Activated naive CD4-positive, alpha-beta T cell treated with anti-CD3 and anti-CD28 coated beads, Interleukin-2, amount 10 ng/mL, durations not matched to agents 7 days and 5 days (primary cell): Measurements from ENCODE around the gene CTDSPL.

Experiments used
- CTCF ChIA-PET: fragments of 350-600 bp; sonication (Branson Sonifier 250); formaldehyde crosslinking; loops from one replicate; lab custom pipeline; 2021; ENCODE audit warnings: antibody characterized with exemption; lab: Charles Lee
- DNase-seq: peaks from one replicate; pipeline ENCODE4 v3.0.0-alpha.2; 2020
- H3K27ac Mint-ChIP-seq: one replicate; pipeline ENCODE4 v1.8.0; 2021; ENCODE audit warnings: mild to moderate bottlenecking, moderate library complexity, mixed read lengths
- H3K27me3 Mint-ChIP-seq: one replicate; pipeline ENCODE4 v1.8.0; 2021; ENCODE audit warnings: mild to moderate bottlenecking, mixed read lengths
- H3K36me3 Mint-ChIP-seq: one replicate; pipeline ENCODE4 v1.8.0; 2021; ENCODE audit warnings: mixed read lengths
- H3K4me1 Mint-ChIP-seq: one replicate; pipeline ENCODE4 v1.8.0; 2021; ENCODE audit warnings: mixed read lengths
- H3K4me3 Mint-ChIP-seq: one replicate; pipeline ENCODE4 v1.8.0; 2021; ENCODE audit warnings: mild to moderate bottlenecking, moderate library complexity, mixed read lengths
- H3K9me3 Mint-ChIP-seq: one replicate; pipeline ENCODE4 v1.8.0; 2021; ENCODE audit warnings: mixed read lengths

CTDSPL gene

DNA sequence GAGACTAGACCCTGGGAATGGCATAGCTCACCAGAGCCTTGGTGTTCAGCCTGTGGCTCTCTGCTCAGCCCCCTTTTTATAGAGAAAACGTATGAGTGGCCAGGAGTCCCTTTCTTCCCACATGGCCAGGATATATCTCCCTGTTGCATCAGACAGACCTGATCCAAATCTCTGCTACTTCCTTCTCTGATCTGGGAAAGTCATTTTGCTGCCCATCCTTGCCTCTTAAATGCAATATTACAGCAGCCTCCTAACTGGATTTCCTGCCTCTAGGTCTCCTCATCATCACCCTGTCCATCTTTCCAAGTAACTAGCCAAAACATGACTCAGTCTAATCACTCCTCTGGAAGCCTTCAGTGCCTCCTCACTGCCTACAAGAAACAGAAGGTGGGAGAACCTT lies 42.9 kb downstream of the CTDSPL start:
- Mint-ChIP-seq H3K9me3 (no peaks in the 10 kb centered on the region), H3K36me3 (no peaks in the 10 kb centered on the region), H3K4me3 (no peak overlapping the region), H3K27ac (no peak overlapping the region), H3K27me3 (peaks cover 21% of the 10 kb centered on the region), H3K4me1 (peaks cover 32% of the 10 kb centered on the region)
- DNase-seq = no peak
- CTCF ChIA-PET = interaction anchor here (1.4 to 3.0 kb wide), 2 partner anchors 49 to 70 kb away, joined by 3 to 10 read pairs; no protein-coding TSS in a partner anchor

DNA sequence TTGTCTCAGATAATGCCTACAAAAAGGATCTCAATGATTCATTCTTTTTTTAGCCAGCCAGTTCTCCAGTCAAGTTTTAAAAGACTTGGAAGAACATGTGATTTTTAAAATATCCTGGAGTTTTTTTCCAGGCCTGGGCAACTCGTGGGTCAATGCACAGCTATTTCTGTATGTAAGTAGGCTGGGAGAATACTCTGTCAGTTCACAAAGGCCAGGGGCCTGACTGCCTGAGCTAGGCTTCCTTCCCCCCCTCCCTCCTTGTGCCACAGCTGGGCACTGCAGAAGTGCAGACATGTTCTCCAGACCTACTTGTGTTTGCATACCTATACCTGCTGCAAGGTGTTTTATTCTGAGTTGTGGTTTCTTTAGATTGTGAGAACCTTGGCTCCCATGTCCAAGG lies 43.7 kb downstream of the CTDSPL start:
- Mint-ChIP-seq H3K9me3 (no peaks in the 10 kb centered on the region), H3K4me1 (peaks cover 32% of the 10 kb centered on the region), H3K27ac (no peak overlapping the region), H3K4me3 (no peak overlapping the region), H3K36me3 (no peaks in the 10 kb centered on the region), H3K27me3 (peaks cover 21% of the 10 kb centered on the region)
- DNase-seq = no peak
- CTCF ChIA-PET = interaction anchor here (0.8 to 1.4 kb wide), 2 partner anchors 62 to 69 kb away, joined by 3 read pairs; no protein-coding TSS in a partner anchor

DNA sequence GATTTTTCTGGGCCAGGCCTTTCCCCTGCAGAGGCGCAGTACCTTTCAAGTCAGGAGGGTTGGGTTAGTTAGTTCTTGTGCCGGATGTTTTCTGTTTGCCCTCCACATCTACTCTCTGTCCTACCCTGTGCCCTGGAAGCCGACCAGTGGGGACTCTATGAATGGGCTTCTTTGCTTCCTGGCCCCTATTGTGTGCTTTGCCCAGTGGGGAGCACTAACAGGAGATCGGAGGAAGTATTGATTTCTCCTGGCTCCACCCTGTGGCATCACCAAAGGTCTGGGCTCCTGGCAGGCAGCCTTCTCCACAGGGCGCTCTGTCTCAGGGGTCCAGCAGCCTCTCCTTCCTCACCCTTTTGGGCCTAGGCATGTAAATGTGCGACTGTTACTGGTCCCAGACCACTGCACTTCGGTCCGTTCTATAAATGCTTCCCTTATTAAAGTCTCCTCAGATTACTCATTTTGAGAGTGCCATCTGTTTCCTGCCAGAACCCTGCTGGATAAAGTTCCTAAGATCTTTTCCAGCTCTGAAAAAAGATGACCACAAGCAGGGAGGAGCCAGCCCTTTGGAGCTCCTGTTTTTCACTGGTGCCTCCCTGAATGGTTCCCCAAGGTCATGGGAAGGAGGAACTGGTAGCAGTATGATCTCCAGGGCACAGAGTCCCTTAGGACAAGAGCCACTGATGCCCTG lies 44.5 kb downstream of the CTDSPL start:
- Mint-ChIP-seq H3K27ac (no peak overlapping the region), H3K27me3 (peaks cover 24% of the 10 kb centered on the region), H3K4me1 (peaks cover 32% of the 10 kb centered on the region), H3K9me3 (no peaks in the 10 kb centered on the region), H3K4me3 (no peak overlapping the region), H3K36me3 (no peaks in the 10 kb centered on the region)
- CTCF ChIA-PET = interaction anchor here (0.7 to 1.4 kb wide), 5 partner anchors 10 to 133 kb away, joined by 3 to 5 read pairs (median 3); partner anchors contain the start of gene DLEC1
- no peak for DNase-seq

DNA sequence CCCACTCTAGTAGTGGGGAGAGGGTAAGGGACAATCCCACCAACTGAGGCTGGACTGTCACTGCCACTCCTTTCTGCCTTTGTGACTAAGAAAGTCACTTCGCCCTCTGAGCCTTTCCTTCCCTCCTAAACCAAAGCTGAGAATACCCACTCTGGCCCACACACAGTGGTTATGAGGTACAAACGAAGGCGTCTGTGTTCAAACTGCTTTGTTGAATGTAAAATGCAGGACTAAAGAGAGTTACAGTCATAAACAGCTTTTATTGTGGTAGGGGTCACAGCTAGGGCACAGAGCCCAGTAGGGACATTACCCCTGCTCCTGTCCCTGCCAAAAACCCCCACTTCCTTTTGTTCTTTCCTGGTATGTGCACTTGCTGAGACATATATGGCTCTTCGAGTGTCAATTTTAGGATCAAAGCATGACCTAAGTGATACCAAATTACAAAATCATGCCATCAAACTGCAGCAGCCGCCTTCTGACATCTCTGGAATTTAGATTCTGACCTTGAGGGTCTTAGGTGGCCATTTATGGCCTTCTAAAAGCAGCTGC lies 45.1 kb downstream of the CTDSPL start:
- Mint-ChIP-seq H3K4me3 (no peak overlapping the region), H3K9me3 (no peaks in the 10 kb centered on the region), H3K27ac (no peak overlapping the region), H3K36me3 (no peaks in the 10 kb centered on the region), H3K27me3 (peaks cover 26% of the 10 kb centered on the region), H3K4me1 (peaks cover 32% of the 10 kb centered on the region)
- DNase-seq = no peak
- CTCF ChIA-PET = interaction anchor here (0.7 to 1.2 kb wide), 3 partner anchors 9 to 132 kb away, joined by 3 to 5 read pairs (median 4); partner anchors contain the start of gene DLEC1

DNA sequence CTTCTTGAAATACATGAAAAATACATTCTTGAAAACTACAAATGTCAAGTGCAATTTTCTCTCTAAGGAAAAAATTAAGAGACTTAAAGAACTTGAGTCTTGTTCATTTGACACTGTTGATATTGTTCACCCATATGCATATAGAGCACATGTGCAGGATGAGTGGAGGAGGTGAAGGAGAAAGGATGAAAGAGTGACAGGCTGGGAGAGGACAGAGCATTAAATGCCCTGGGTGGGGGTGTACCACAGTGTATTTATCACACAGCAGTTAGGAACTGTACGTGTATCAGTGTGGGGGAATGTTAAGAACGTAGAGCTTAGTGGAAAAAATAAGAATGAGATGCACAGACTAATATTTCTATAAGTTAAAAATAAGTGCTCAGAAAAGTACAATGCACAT lies 45.7 kb downstream of the CTDSPL start:
- no peak overlapping the region for H3K4me3 Mint-ChIP-seq
- no peak for DNase-seq
- peaks cover 25% of the 10 kb centered on the region for H3K27me3 Mint-ChIP-seq
- H3K9me3 Mint-ChIP-seq = no peaks in the 10 kb centered on the region
- CTCF ChIA-PET = no interaction called here
- H3K36me3 Mint-ChIP-seq = no peaks in the 10 kb centered on the region
- no peak overlapping the region for H3K27ac Mint-ChIP-seq
- peaks cover 32% of the 10 kb centered on the region for H3K4me1 Mint-ChIP-seq

DNA sequence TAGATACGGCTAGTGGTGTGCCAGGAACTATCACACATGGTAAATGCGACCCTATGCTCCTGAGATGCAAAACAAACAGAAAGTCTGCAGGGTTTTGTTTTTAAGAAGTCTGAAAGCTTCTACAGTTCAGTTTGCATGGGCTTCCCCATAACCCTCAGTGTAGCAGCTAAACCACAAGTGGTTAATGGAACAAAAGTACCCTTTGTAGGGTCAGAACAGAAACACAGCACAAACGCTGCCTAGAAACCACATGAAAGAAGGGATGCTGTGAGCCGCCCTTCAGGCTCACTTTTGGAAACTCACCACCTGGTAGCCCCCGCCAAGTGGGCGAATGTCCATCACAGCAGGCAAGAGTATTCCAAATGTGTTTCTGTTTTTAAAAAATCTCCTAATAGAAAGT lies 46.2 kb downstream of the CTDSPL start:
- Mint-ChIP-seq H3K9me3 (no peaks in the 10 kb centered on the region), H3K36me3 (no peaks in the 10 kb centered on the region), H3K4me3 (no peak overlapping the region), H3K27me3 (peaks cover 22% of the 10 kb centered on the region), H3K27ac (no peak overlapping the region), H3K4me1 (peaks cover 27% of the 10 kb centered on the region)
- no peak for DNase-seq
- CTCF ChIA-PET = interaction anchor here (1.0 kb wide), 1 partner anchor 59 kb away, joined by 3 read pairs; no protein-coding TSS in a partner anchor

DNA sequence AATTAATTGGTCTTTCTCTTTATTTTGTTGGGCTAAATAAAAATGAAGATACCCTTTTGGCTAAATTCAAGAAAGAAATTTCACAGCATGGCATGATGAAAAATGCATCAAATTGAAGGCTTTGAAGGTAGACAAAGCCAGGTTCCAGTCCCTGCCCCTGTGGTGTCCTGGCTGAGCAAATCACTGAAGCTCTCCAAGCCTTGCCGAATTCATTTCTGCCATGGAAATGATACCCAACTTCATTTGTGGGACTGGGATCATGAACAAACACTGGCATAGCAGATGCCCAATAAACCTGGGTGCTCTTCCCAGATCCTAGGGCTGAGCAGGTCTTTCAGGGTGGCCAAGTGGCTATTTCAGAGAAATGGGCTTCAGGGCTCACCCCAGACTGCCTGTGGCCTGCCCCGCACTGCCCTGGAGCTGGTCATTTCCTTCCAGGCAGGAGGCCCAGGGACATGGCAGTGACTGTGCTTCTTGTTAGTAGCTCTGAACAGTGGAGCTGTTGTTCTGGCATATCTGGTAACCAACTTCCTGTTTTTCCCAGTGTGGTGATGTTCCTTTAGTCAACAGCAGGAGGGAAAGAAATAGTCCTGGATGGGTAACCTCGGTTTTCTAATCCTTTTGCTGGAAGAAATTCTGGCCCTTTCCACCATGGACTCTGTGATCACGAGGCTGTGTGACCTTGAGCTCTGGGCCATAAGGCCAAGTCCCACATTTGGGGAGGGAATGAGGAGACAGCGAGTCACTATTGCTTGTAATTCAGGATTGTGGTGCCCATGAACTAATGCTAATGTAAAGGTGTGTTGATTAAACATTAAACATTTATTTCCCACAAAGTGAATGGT lies 47.6 kb downstream of the CTDSPL start:
- DNase-seq = no peak
- Mint-ChIP-seq H3K27ac (no peak overlapping the region), H3K27me3 (peaks cover 22% of the 10 kb centered on the region), H3K9me3 (no peaks in the 10 kb centered on the region), H3K4me1 (peaks cover 25% of the 10 kb centered on the region), H3K36me3 (no peaks in the 10 kb centered on the region), H3K4me3 (no peak overlapping the region)
- CTCF ChIA-PET = interaction anchor here (1.0 to 1.1 kb wide), 3 partner anchors 9 to 58 kb away, joined by 3 read pairs; no protein-coding TSS in a partner anchor

DNA sequence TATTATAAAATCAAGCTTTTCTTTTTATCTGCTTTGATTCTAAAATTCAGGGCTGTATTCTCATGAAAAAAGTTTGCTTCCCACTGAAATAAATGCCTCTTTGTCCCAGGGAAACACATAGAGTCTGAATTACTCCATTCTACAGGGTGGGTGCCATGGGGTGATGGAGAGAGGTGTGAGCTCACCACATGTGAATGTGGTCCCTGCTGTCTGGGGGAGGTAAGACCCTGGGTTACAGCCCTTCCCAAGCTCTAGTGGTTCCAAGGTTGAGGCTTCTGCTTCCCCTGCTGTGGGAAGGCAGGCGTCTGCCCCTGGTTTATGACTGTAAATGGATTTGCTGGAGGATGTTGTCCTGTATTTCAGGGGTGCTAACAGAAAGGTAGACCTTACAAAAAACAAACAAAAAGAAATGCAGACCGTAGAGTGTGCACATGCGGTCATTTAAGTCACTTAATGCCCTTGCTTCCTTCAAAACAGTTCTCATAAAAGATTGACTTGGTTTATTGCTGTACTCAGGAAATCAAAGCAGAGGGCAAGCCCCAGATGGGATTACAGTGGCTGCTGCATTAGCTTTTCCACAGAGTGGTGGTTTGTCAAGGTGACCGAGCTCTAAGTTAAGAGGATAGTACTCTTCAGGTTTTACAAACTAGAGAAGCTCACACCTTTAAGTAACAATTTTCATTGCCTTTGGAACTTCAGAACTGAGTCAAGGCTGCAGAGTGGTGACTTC lies 49.2 kb downstream of the CTDSPL start:
- CTCF ChIA-PET = interaction anchor here (0.7 to 1.3 kb wide), 5 partner anchors 27 to 58 kb away, joined by 3 to 4 read pairs (median 3); no protein-coding TSS in a partner anchor
- H3K27me3 Mint-ChIP-seq = peaks cover 20% of the 10 kb centered on the region
- no peaks in the 10 kb centered on the region for H3K36me3 Mint-ChIP-seq
- peaks cover 25% of the 10 kb centered on the region for H3K4me1 Mint-ChIP-seq
- H3K4me3 Mint-ChIP-seq = no peak overlapping the region
- H3K27ac Mint-ChIP-seq = no peak overlapping the region
- no peaks in the 10 kb centered on the region for H3K9me3 Mint-ChIP-seq
- no peak for DNase-seq

DNA sequence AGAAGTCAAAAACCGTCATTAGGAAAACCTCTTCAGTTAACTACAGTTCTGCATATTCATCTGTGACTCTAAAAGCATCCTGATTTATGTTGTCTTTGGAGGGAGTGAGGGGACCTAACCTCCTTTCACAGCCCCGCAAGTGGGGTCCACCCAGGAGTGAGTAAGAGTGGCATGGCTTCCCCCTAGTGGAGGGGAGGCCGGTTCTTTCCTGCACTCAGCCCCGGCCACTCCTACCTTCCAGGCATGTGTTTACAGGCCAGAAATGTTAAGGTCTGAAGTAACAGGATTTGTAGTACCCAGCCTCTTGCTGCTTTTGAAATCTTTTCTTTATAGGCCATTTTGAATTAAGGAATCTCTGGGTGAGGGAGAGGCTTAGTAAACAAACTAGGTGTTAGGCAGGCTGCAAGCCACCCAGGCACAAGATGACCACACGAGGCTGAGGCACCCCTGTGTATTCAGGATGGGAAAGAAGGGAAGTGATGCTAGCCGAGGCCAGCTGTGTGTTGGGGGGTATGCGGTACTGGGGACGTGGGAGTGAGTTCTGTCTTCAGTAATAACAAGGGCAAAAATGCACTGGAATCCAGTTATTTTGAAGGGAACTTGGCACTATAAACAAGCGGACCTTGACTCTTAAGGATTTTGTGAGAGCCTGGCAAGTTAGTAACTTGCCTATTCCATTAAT lies 50.5 kb downstream of the CTDSPL start:
- H3K4me3 Mint-ChIP-seq = no peak overlapping the region
- H3K4me1 Mint-ChIP-seq = peaks cover 14% of the 10 kb centered on the region
- H3K36me3 Mint-ChIP-seq = no peaks in the 10 kb centered on the region
- H3K27me3 Mint-ChIP-seq = peaks cover 18% of the 10 kb centered on the region
- H3K9me3 Mint-ChIP-seq = no peaks in the 10 kb centered on the region
- no peak for DNase-seq
- no peak overlapping the region for H3K27ac Mint-ChIP-seq
- CTCF ChIA-PET = interaction anchor here (0.9 kb wide), 1 partner anchor 55 kb away, joined by 3 read pairs; no protein-coding TSS in a partner anchor

DNA sequence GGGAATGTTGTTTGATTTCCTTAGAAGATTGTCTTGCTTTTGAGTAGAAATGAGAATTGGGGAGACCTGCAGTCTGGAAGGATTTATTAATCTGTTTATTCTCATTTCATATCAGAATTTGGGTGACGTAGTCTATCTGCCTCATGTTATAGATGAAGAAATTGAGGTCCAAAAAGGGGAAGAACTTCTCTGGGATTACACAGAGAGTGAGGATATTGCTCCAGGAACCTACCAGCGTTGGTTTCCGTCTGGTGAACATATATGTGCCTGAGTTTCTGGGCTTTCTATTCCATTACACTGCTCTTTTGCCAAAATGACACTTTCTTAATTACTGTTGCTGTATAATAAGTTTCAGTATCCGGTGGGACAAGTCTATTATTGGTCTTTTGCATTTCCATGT lies 51.8 kb downstream of the CTDSPL start:
- H3K9me3 Mint-ChIP-seq = no peaks in the 10 kb centered on the region
- no peak overlapping the region for H3K4me3 Mint-ChIP-seq
- no peak overlapping the region for H3K27ac Mint-ChIP-seq
- CTCF ChIA-PET = interaction anchor here (0.9 kb wide), 1 partner anchor 53 kb away, joined by 3 read pairs; no protein-coding TSS in a partner anchor
- H3K36me3 Mint-ChIP-seq = no peaks in the 10 kb centered on the region
- H3K4me1 Mint-ChIP-seq = peaks cover under 1% of the 10 kb centered on the region
- DNase-seq = no peak
- peaks cover 18% of the 10 kb centered on the region for H3K27me3 Mint-ChIP-seq

DNA sequence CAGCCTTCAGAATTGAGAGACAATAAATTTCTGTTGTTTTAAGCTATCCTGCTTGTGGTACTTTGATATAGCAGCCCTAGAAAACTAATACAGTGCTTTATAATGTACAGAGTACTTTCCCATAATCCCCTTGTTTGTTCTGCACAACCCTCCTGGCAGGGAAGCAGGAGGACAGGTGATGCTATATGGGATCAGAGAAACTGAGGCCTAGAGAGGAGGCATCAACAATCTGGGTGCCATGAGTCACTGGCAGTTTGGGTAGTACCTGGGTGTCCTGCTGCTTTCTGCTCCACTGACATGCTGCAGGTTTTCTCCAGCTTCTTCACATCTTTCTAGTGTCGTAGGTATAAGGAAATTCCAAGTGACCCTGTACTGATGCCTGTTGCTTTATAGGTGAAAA lies 55.0 kb downstream of the CTDSPL start:
- CTCF ChIA-PET = interaction anchor here (0.9 to 1.7 kb wide), 3 partner anchors 10 to 61 kb away, joined by 3 to 4 read pairs (median 3); no protein-coding TSS in a partner anchor
- Mint-ChIP-seq H3K4me1 (no peaks in the 10 kb centered on the region), H3K27me3 (peaks cover 5% of the 10 kb centered on the region), H3K4me3 (no peak overlapping the region), H3K27ac (no peak overlapping the region), H3K36me3 (no peaks in the 10 kb centered on the region), H3K9me3 (no peaks in the 10 kb centered on the region)
- no peak for DNase-seq

DNA sequence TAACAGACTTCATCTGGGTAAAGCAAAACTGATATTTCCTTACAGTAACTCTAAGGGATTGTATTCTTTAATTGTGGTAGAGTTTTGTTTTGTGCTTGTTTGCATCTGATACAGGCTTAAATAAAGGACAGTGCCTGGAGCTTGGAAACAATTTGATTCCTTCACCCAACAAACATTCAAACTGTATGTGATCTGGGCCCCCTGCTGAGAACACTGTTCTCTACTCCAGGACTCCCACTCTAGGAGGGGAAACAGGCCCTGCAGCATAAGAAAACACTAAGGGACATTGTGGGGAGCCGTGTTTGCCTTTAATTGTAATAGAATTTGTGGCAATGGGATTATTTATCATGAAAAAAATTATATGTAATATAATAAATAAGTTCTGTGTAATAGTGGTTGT lies 56.9 kb downstream of the CTDSPL start:
- H3K4me1 Mint-ChIP-seq = no peaks in the 10 kb centered on the region
- H3K36me3 Mint-ChIP-seq = no peaks in the 10 kb centered on the region
- no peak for DNase-seq
- CTCF ChIA-PET = no interaction called here
- H3K27ac Mint-ChIP-seq = no peak overlapping the region
- H3K27me3 Mint-ChIP-seq = peaks cover 5% of the 10 kb centered on the region
- no peak overlapping the region for H3K4me3 Mint-ChIP-seq
- no peaks in the 10 kb centered on the region for H3K9me3 Mint-ChIP-seq

DNA sequence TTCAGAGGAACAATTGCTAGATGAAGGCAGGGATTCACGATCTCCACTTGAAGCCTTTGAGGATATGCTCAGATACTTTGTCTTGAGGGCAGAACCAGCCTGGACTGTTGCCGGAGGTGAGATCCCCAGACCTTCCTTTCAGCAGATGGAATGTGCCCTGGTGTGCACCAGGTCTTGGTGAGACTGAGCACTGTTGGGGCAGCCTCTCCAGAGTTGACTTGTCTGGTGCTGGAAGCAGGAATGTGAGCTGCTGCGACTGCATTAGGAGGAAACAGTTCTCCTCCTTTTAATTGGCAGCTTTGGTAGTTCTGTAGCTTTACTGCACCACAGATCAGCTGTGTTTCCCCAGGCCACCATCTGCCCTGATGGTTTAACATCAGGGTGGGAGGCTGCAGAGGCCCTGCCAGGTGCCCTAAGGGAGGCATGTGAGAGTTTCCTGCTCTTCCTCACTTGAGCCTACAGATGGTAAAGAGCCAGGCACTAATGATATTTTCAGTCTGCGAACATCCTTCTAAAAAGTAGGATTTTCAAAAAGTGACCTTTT lies 58.5 kb downstream of the CTDSPL start:
- no peaks in the 10 kb centered on the region for H3K9me3 Mint-ChIP-seq
- H3K4me1 Mint-ChIP-seq = no peaks in the 10 kb centered on the region
- no peak for DNase-seq
- H3K36me3 Mint-ChIP-seq = no peaks in the 10 kb centered on the region
- peaks cover 5% of the 10 kb centered on the region for H3K27me3 Mint-ChIP-seq
- CTCF ChIA-PET = no interaction called here
- H3K4me3 Mint-ChIP-seq = no peak overlapping the region
- no peak overlapping the region for H3K27ac Mint-ChIP-seq
